ENCODE measurements around the gene SPECC1L. TPM values are rescaled to one million over a fixed set of nuclear protein-coding genes. Genes with fewer than 3 reads are reported as not detected.

Gene SPECC1L
- total RNA-seq, 1 experiment from 2014 or later, result 14.1 TPM

GRCh38 chr22:24333301-24333700 lies 62.7 kb downstream of the SPECC1L start:
- Histone ChIP-seq H2AFZ (ENCODE audit: low read length) (no peak overlapping the region), H3K79me2 (ENCODE audit: low read length) (no peaks in the 10 kb centered on the region), H3K9ac (ENCODE audit: low read length) (no peak overlapping the region), H3K27ac (ENCODE audit: low read length) (peak overlapping the region; percentile 30; the same call in 1 of the 2 replicates), H3K27me3 (ENCODE audit: low read length) (no peaks in the 10 kb centered on the region), H3K9me3 (ENCODE audit: low read length) (no peaks in the 10 kb centered on the region), H4K20me1 (ENCODE audit: low read length) (no peaks in the 10 kb centered on the region), H3K4me1 (ENCODE audit: insufficient read depth, low read length) (peaks cover 6% of the 10 kb centered on the region), H3K9me2 (replicated peaks; ENCODE audit: low read length) (no peaks in the 10 kb centered on the region), H3K4me3 (ENCODE audit: low read length) (no peak overlapping the region), H3K4me2 (ENCODE audit: low read length) (no peak overlapping the region), H3K36me3 (ENCODE audit: low read depth, low read length) (peaks cover 24% of the 10 kb centered on the region), H3F3A (ENCODE audit: low read length, unreplicated experiment) (no peaks in the 10 kb centered on the region)
- ChIA-PET POLR2A (ENCODE audit: unreplicated experiment) (no interaction called here), CTCF (no interaction called here)
- BruUV-seq (replicated peaks), result no TSS peak
- TF ChIP-seq EZH2phosphoT487 (IDR thresholded peaks at IDR 0.05; ENCODE audit: borderline replicate concordance, low read length) (no peak), EZH2 (IDR thresholded peaks at IDR 0.05; ENCODE audit: low read length, unreplicated experiment) (no peak), CTCF (conservative IDR thresholded peaks at IDR 0.05; ENCODE audit: low read depth, low read length) (no peak)
- DNase-seq (peak; percentile 80), ATAC-seq (peak; percentile 97)
- intact Hi-C loops (cut with micrococcal nuclease), result loop anchor here (10.0 kb wide), 1 partner anchor 72 kb away; no protein-coding TSS in a partner anchor

DNA sequence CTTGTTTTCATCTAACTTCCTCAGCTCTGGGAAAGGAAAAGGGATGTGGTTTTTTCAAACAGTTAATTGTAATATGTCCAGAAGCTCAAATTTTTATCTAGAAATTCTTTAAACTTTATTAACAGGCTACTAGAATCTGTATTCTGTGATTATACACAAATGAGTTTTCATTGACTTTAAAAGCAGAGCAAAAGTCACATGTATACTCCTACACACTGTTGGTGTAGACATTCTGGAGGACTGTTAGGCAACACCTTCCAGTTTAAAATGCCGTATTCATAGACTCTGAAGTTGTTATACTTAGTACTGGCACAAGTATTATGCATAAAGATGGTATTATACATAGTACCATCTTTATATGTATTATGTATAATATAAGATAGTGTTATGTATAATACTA lies 64.9 kb downstream of the SPECC1L start:
- CTCF ChIA-PET, result no interaction called here
- intact Hi-C loops (cut with micrococcal nuclease), result loop anchor here (10.0 kb wide), 1 partner anchor 69 kb away; no protein-coding TSS in a partner anchor
- no peaks in the 10 kb centered on the region for H3K79me2 ChIP-seq (ENCODE audit: low read length)

More for the DNA sequence above, 64.9 kb downstream of the SPECC1L start:
- Histone ChIP-seq H3K9me2 (replicated peaks; ENCODE audit: low read length) (no peaks in the 10 kb centered on the region), H2AFZ (ENCODE audit: low read length) (no peak overlapping the region), H3K9me3 (ENCODE audit: low read length) (no peaks in the 10 kb centered on the region), H3K4me1 (ENCODE audit: insufficient read depth, low read length) (peaks cover 6% of the 10 kb centered on the region), H3K4me2 (ENCODE audit: low read length) (no peak overlapping the region), H3K4me3 (ENCODE audit: low read length) (no peak overlapping the region), H3K9ac (ENCODE audit: low read length) (no peak overlapping the region), H3F3A (ENCODE audit: low read length, unreplicated experiment) (no peaks in the 10 kb centered on the region), H4K20me1 (ENCODE audit: low read length) (no peaks in the 10 kb centered on the region), H3K27ac (ENCODE audit: low read length) (no peak overlapping the region), H3K27me3 (ENCODE audit: low read length) (no peaks in the 10 kb centered on the region), H3K36me3 (ENCODE audit: low read depth, low read length) (peaks cover 16% of the 10 kb centered on the region)
- ATAC-seq (no peak), DNase-seq (no peak)
- TF ChIP-seq EZH2 (IDR thresholded peaks at IDR 0.05; ENCODE audit: low read length, unreplicated experiment) (no peak), EZH2phosphoT487 (IDR thresholded peaks at IDR 0.05; ENCODE audit: borderline replicate concordance, low read length) (no peak), CTCF (conservative IDR thresholded peaks at IDR 0.05; ENCODE audit: low read depth, low read length) (no peak)
- no TSS peak for BruUV-seq (replicated peaks)
- POLR2A ChIA-PET (ENCODE audit: unreplicated experiment), result no interaction called here

Data from PC-3 (cell line).